ENCODE results near the gene GRM1.

The GRM1 gene

GRCh38 chr6:146315381-146316174, 286.7 kb downstream of the GRM1 start:
- H3K27ac ChIP-seq (ENCODE audit: extremely low read depth, low read depth, low read length), result no peak overlapping the region
- TF ChIP-seq ZNF266 (tag by site-specific recombination; IDR thresholded peaks at IDR 0.05; ENCODE audit: low read depth) (no peak), ZNF837 (tag by site-specific recombination; IDR thresholded peaks at IDR 0.05) (no peak), GLI2 (tag by site-specific recombination; IDR thresholded peaks at IDR 0.05; ENCODE audit: borderline replicate concordance, low read depth) (no peak), KLF1 (tag by site-specific recombination; IDR thresholded peaks at IDR 0.05) (no peak), ZBTB11 (tag by site-specific recombination; conservative IDR thresholded peaks at IDR 0.05; ENCODE audit: low read depth) (no peak), KLF9 (tag by site-specific recombination; IDR thresholded peaks at IDR 0.05; ENCODE audit: low read depth) (no peak), ZEB2 (tag by site-specific recombination; IDR thresholded peaks at IDR 0.05) (no peak), KLF10 (tag by site-specific recombination; IDR thresholded peaks at IDR 0.05) (no peak), ZNF549 (tag by site-specific recombination; IDR thresholded peaks at IDR 0.05) (no peak), ZNF366 (tag by site-specific recombination; conservative IDR thresholded peaks at IDR 0.05) (no peak), ZFHX2 (tag by site-specific recombination; conservative IDR thresholded peaks at IDR 0.05) (no peak), KLF8 (tag by site-specific recombination; IDR thresholded peaks at IDR 0.05) (no peak), ZBTB10 (tag by site-specific recombination; IDR thresholded peaks at IDR 0.05) (no peak), ZNF670 (tag by site-specific recombination; IDR thresholded peaks at IDR 0.05; ENCODE audit: low read depth) (no peak), GLIS2 (tag by site-specific recombination; IDR thresholded peaks at IDR 0.05) (no peak), ZNF157 (tag by site-specific recombination; IDR thresholded peaks at IDR 0.05) (no peak), ZNF692 (tag by site-specific recombination; IDR thresholded peaks at IDR 0.05) (no peak), ZNF624 (tag by site-specific recombination; IDR thresholded peaks at IDR 0.05) (no peak)
- ChIA-PET POLR2A (interaction anchor here (0.7 kb wide), 1 partner anchor 351 kb away, joined by 3 read pairs; no protein-coding TSS in a partner anchor), CTCF (no interaction called here)
- no peak overlapping the region for H3K4me3 ChIP-seq (ENCODE audit: low read depth, low read length)
- H3K9me3 ChIP-seq (ENCODE audit: control insufficient read depth, insufficient read depth, low read depth, low read length), result no peaks in the 10 kb centered on the region
- H3K4me1 ChIP-seq (ENCODE audit: control insufficient read depth, insufficient read depth, low read length), result no peaks in the 10 kb centered on the region
- H3K36me3 ChIP-seq (ENCODE audit: control insufficient read depth in 2 of 2, insufficient read depth in 1 of 2, low read length in 2 of 2), result no peaks in the 10 kb centered on the region

- POLR2A ChIA-PET, result no interaction called here
- Histone ChIP-seq H3K9me3 (ENCODE audit: control insufficient read depth, insufficient read depth, low read depth, low read length) (no peaks in the 10 kb centered on the region), H3K4me1 (ENCODE audit: control insufficient read depth, insufficient read depth, low read length) (no peaks in the 10 kb centered on the region), H3K4me3 (ENCODE audit: low read depth, low read length) (no peak overlapping the region), H3K27ac (ENCODE audit: extremely low read depth, low read depth, low read length) (no peak overlapping the region), H3K36me3 (ENCODE audit: control insufficient read depth in 2 of 2, insufficient read depth in 1 of 2, low read length in 2 of 2) (no peaks in the 10 kb centered on the region)
- TF ChIP-seq ZNF664 (tag by site-specific recombination; IDR thresholded peaks at IDR 0.05), result no peak
- no peak for TF ChIP-seq ZBTB7A (tag by site-specific recombination; IDR thresholded peaks at IDR 0.05; ENCODE audit: low read depth)
- CTCF ChIA-PET, result no interaction called here
Observed at GRCh38 chr6:146316175-146316495, 287.3 kb downstream of the GRM1 start.

All from HEK293 (cell line).